Upper lobe of left lung (tissue), 4 donors: Measurements from ENCODE around the gene XRRA1.

Experiments used
- POLR2A ChIP-seq, 4 donors: fragments of 450-650 bp; IDR thresholded peaks; one replicate each; pipeline ENCODE4 v1.5.1; 2016 to 2017; ENCODE audit warnings: antibody characterized with exemption in 4 of 4, mild to moderate bottlenecking in 2 of 4
- POLR2AphosphoS5 ChIP-seq, 2 donors: sonication (generic); formaldehyde crosslinking; IDR thresholded peaks; one replicate each; pipeline ENCODE4 v1.5.1; 2017; ENCODE audit warnings: antibody characterized with exemption in 2 of 2
- TF ChIP-seq, protein P1 (sequence below), 6 experiments: fragments of 450-650 bp in 4 of 6; fragments of 200-600 bp in 2 of 6; sonication (generic) in 2 of 6; IDR thresholded peaks; one replicate each; pipeline ENCODE4 v1.5.1; 2016 to 2019; ENCODE audit warnings: antibody characterized with exemption in 6 of 6

DNA sequence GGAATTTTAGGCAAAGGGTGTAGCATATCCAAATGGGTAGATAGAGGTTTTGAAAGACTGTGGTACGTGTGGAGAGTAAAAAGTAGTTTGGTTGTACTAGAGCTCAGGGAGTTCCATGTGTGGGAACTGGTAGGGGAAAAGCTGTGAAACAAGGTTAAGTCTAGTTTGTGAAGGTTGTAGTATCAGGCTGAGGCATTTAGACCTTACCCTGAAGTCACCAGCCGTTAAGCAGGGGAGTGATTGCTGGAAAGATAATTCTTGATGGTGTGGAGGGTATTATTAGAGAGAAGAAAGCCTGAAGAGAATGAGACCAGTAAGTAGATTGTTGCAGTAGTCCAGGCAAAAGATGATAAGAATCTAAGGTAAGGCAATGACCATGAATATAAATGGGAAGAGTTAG is 132.2 kb downstream of the XRRA1 start:
- TF ChIP-seq, protein P1, sequence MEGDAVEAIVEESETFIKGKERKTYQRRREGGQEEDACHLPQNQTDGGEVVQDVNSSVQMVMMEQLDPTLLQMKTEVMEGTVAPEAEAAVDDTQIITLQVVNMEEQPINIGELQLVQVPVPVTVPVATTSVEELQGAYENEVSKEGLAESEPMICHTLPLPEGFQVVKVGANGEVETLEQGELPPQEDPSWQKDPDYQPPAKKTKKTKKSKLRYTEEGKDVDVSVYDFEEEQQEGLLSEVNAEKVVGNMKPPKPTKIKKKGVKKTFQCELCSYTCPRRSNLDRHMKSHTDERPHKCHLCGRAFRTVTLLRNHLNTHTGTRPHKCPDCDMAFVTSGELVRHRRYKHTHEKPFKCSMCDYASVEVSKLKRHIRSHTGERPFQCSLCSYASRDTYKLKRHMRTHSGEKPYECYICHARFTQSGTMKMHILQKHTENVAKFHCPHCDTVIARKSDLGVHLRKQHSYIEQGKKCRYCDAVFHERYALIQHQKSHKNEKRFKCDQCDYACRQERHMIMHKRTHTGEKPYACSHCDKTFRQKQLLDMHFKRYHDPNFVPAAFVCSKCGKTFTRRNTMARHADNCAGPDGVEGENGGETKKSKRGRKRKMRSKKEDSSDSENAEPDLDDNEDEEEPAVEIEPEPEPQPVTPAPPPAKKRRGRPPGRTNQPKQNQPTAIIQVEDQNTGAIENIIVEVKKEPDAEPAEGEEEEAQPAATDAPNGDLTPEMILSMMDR (IDR thresholded peaks at IDR 0.05), result no peak
- TF ChIP-seq POLR2A (IDR thresholded peaks at IDR 0.05) (no peak), POLR2AphosphoS5 (IDR thresholded peaks at IDR 0.05) (no peak)
